ENCODE data around the gene TLX3. TPM values are rescaled to one million over a fixed set of nuclear protein-coding genes. Genes with fewer than 3 reads are reported as not detected.
"Not testable (repeated sequence)": the region's sequence is repeated elsewhere in the genome, so short reads cannot be mapped to it uniquely, and the experiment has no call there.

TLX3 gene
- total RNA-seq, 2 experiments from 2014 or later: not detected

- H3K36me3 Mint-ChIP-seq (ENCODE audit: low read depth): no peaks in the 10 kb centered on the region
- no peaks in the 10 kb centered on the region for H3K9me3 Mint-ChIP-seq
- no peak overlapping the region for H3K4me3 Mint-ChIP-seq
- H3K27ac Mint-ChIP-seq: no peak overlapping the region
- ChIA-PET CTCF (no interaction called here), POLR2A (no interaction called here)
- H3K4me1 Mint-ChIP-seq: no peaks in the 10 kb centered on the region
- no peak for DNase-seq
- H3K27me3 Mint-ChIP-seq: peaks cover 36% of the 10 kb centered on the region
Measured at GRCh38 chr5:171285465-171285864, 23.6 kb upstream of the TLX3 start.

GRCh38 chr5:171288066-171288465 is 21.0 kb upstream of the TLX3 start:
- DNase-seq: no peak
- peaks cover 37% of the 10 kb centered on the region for H3K27me3 Mint-ChIP-seq
- H3K4me3 Mint-ChIP-seq: no peak overlapping the region
- ChIA-PET CTCF (no interaction called here), POLR2A (no interaction called here)
- H3K4me1 Mint-ChIP-seq: no peaks in the 10 kb centered on the region
- no peaks in the 10 kb centered on the region for H3K9me3 Mint-ChIP-seq
- no peak overlapping the region for H3K27ac Mint-ChIP-seq
- H3K36me3 Mint-ChIP-seq (ENCODE audit: low read depth): no peaks in the 10 kb centered on the region

GRCh38 chr5:171291371-171291770 is 17.7 kb upstream of the TLX3 start:
- CTCF ChIA-PET: no interaction called here
- Mint-ChIP-seq H3K4me1 (no peaks in the 10 kb centered on the region), H3K27me3 (peaks cover 39% of the 10 kb centered on the region), H3K36me3 (ENCODE audit: low read depth) (no peaks in the 10 kb centered on the region), H3K4me3 (no peak overlapping the region), H3K27ac (no peak overlapping the region), H3K9me3 (no peaks in the 10 kb centered on the region)
- no peak for DNase-seq
- POLR2A ChIA-PET: no interaction called here

GRCh38 chr5:171295299-171295698 is 13.7 kb upstream of the TLX3 start:
- POLR2A ChIA-PET: no interaction called here
- H3K4me1 Mint-ChIP-seq: no peaks in the 10 kb centered on the region
- CTCF ChIA-PET: no interaction called here
- H3K4me3 Mint-ChIP-seq: no peak overlapping the region
- H3K27ac Mint-ChIP-seq: no peak overlapping the region
- H3K9me3 Mint-ChIP-seq: no peaks in the 10 kb centered on the region
- no peaks in the 10 kb centered on the region for H3K36me3 Mint-ChIP-seq (ENCODE audit: low read depth)
- DNase-seq: no peak
- peaks cover 44% of the 10 kb centered on the region for H3K27me3 Mint-ChIP-seq

GRCh38 chr5:171295801-171296200 is 13.2 kb upstream of the TLX3 start:
- H3K27ac Mint-ChIP-seq: no peak overlapping the region
- peaks cover 42% of the 10 kb centered on the region for H3K27me3 Mint-ChIP-seq
- H3K36me3 Mint-ChIP-seq (ENCODE audit: low read depth): no peaks in the 10 kb centered on the region
- H3K9me3 Mint-ChIP-seq: no peaks in the 10 kb centered on the region
- H3K4me1 Mint-ChIP-seq: no peaks in the 10 kb centered on the region
- ChIA-PET POLR2A (no interaction called here), CTCF (no interaction called here)
- H3K4me3 Mint-ChIP-seq: no peak overlapping the region
- no peak for DNase-seq

GRCh38 chr5:171297941-171298340 is 11.1 kb upstream of the TLX3 start:
- POLR2A ChIA-PET; H3K36me3 Mint-ChIP-seq (ENCODE audit: low read depth); H3K4me1 Mint-ChIP-seq; H3K27ac Mint-ChIP-seq; H3K4me3 Mint-ChIP-seq; CTCF ChIA-PET; H3K9me3 Mint-ChIP-seq; DNase-seq: not testable (repeated sequence)
- peaks cover 53% of the 10 kb centered on the region for H3K27me3 Mint-ChIP-seq

- Mint-ChIP-seq H3K36me3 (ENCODE audit: low read depth) (no peaks in the 10 kb centered on the region), H3K9me3 (no peaks in the 10 kb centered on the region), H3K27ac (no peak overlapping the region), H3K4me1 (no peaks in the 10 kb centered on the region), H3K4me3 (no peak overlapping the region), H3K27me3 (peaks cover 57% of the 10 kb centered on the region)
- no peak for DNase-seq
- ChIA-PET POLR2A (no interaction called here), CTCF (no interaction called here)
Measured at GRCh38 chr5:171299228-171299627, 9.8 kb upstream of the TLX3 start.

GRCh38 chr5:171299851-171300250 is 9.2 kb upstream of the TLX3 start:
- H3K9me3 Mint-ChIP-seq: no peaks in the 10 kb centered on the region
- H3K36me3 Mint-ChIP-seq (ENCODE audit: low read depth): no peaks in the 10 kb centered on the region
- POLR2A ChIA-PET: interaction anchor here (0.7 kb wide), 1 partner anchor 773 kb away, joined by 3 read pairs; no protein-coding TSS in a partner anchor
- no peak for DNase-seq
- H3K27ac Mint-ChIP-seq: no peak overlapping the region
- H3K4me1 Mint-ChIP-seq: no peaks in the 10 kb centered on the region
- CTCF ChIA-PET: no interaction called here
- H3K4me3 Mint-ChIP-seq: no peak overlapping the region
- H3K27me3 Mint-ChIP-seq: peaks cover 60% of the 10 kb centered on the region

GRCh38 chr5:171300358-171300757 is 8.7 kb upstream of the TLX3 start:
- Mint-ChIP-seq H3K4me3 (no peak overlapping the region), H3K27me3 (peaks cover 57% of the 10 kb centered on the region), H3K36me3 (ENCODE audit: low read depth) (no peaks in the 10 kb centered on the region), H3K4me1 (no peaks in the 10 kb centered on the region), H3K27ac (no peak overlapping the region), H3K9me3 (no peaks in the 10 kb centered on the region)
- ChIA-PET CTCF (no interaction called here), POLR2A (interaction anchor here (0.7 kb wide), 1 partner anchor 773 kb away, joined by 3 read pairs; no protein-coding TSS in a partner anchor)
- no peak for DNase-seq

GRCh38 chr5:171306166-171306565 is 2.9 kb upstream of the TLX3 start:
- ChIA-PET POLR2A (no interaction called here), CTCF (no interaction called here)
- Mint-ChIP-seq H3K27ac (no peak overlapping the region), H3K27me3 (peaks cover 73% of the 10 kb centered on the region), H3K4me1 (peaks cover 8% of the 10 kb centered on the region), H3K4me3 (no peak overlapping the region), H3K9me3 (no peaks in the 10 kb centered on the region), H3K36me3 (ENCODE audit: low read depth) (no peaks in the 10 kb centered on the region)
- DNase-seq: no peak

- Mint-ChIP-seq H3K27me3 (peaks cover 71% of the 10 kb centered on the region), H3K9me3 (no peaks in the 10 kb centered on the region), H3K4me3 (no peak overlapping the region), H3K4me1 (peaks cover 8% of the 10 kb centered on the region), H3K27ac (no peak overlapping the region), H3K36me3 (ENCODE audit: low read depth) (no peaks in the 10 kb centered on the region)
- no peak for DNase-seq
- ChIA-PET POLR2A (no interaction called here), CTCF (no interaction called here)
Measured at GRCh38 chr5:171306781-171307591, 2.1 kb upstream of the TLX3 start.

GRCh38 chr5:171307789-171308452 is 1.1 kb upstream of the TLX3 start:
- POLR2A ChIA-PET: no interaction called here
- Mint-ChIP-seq H3K27me3 (peaks cover 67% of the 10 kb centered on the region), H3K27ac (no peak overlapping the region), H3K9me3 (no peaks in the 10 kb centered on the region), H3K4me1 (peaks cover 12% of the 10 kb centered on the region), H3K36me3 (ENCODE audit: low read depth) (peaks cover 2% of the 10 kb centered on the region), H3K4me3 (no peak overlapping the region)
- CTCF ChIA-PET: no interaction called here
- DNase-seq: no peak

GRCh38 chr5:171309276-171310211 is 496 bp downstream of the TLX3 start:
- DNase-seq: no peak
- H3K36me3 Mint-ChIP-seq (ENCODE audit: low read depth): peaks cover 3% of the 10 kb centered on the region
- CTCF ChIA-PET: interaction anchor here (1.6 kb wide), 1 partner anchor 10 kb away, joined by 4 read pairs; no protein-coding TSS in a partner anchor
- H3K4me1 Mint-ChIP-seq: peaks cover 20% of the 10 kb centered on the region
- peak overlapping the region; percentile 25 for H3K27ac Mint-ChIP-seq
- no peak overlapping the region for H3K4me3 Mint-ChIP-seq
- peaks cover 69% of the 10 kb centered on the region for H3K27me3 Mint-ChIP-seq
- POLR2A ChIA-PET: no interaction called here
- no peaks in the 10 kb centered on the region for H3K9me3 Mint-ChIP-seq

Data from activated CD4-positive, alpha-beta T cell treated with anti-CD3 and anti-CD28 coated beads, Interleukin-2, amount 10 ng/mL, durations not matched to agents 7 days and 5 days (primary cell).